HepG2 (cell line): ENCODE measurements around the gene COL9A3. TPM values are rescaled to one million over a fixed set of nuclear protein-coding genes. Genes with fewer than 3 reads are reported as not detected.

Experiments
- BRF2 ChIP-seq: sonication (generic); formaldehyde crosslinking; IDR thresholded peaks from 2 replicates; pipeline ENCODE4 v1.8.1; 2022; ENCODE audit warnings: mild to moderate bottlenecking, missing genetic modification reagents
- CENPX ChIP-seq: sonication (generic); formaldehyde crosslinking; IDR thresholded peaks from 2 replicates; pipeline ENCODE4 v1.9.0; 2021; ENCODE audit warnings: mild to moderate bottlenecking, missing genetic modification reagents, moderate library complexity
- DMAP1 ChIP-seq: IDR thresholded peaks from 2 replicates; pipeline ENCODE4 v1.6.1; 2016
- DZIP1 ChIP-seq: sonication (generic); formaldehyde crosslinking; IDR thresholded peaks from 2 replicates; pipeline ENCODE4 v1.5.0; 2020; ENCODE audit warnings: mild to moderate bottlenecking, missing genetic modification reagents
- ELF3 ChIP-seq: IDR thresholded peaks from 2 replicates; pipeline ENCODE4 v1.6.1; 2016; ENCODE audit warnings: missing genetic modification reagents, missing compliant biosample characterization
- FOXC1 ChIP-seq: sonication (generic); formaldehyde crosslinking; IDR thresholded peaks from 2 replicates; pipeline ENCODE4 v1.8.0; 2022; ENCODE audit warnings: mild to moderate bottlenecking, missing genetic modification reagents, borderline replicate concordance
- HMG20A ChIP-seq: IDR thresholded peaks from 2 replicates; pipeline ENCODE4 v1.6.1; 2016; ENCODE audit warnings: borderline replicate concordance
- HNRNPLL ChIP-seq: fragments of 200-400 bp; formaldehyde crosslinking; IDR thresholded peaks from 2 replicates; pipeline ENCODE4 v1.6.1; 2017; ENCODE audit warnings: mild to moderate bottlenecking, low read depth, low read length; ENCODE audit not compliant: poor library complexity, severe bottlenecking
- IRX3 ChIP-seq: sonication (generic); formaldehyde crosslinking; IDR thresholded peaks from 2 replicates; pipeline ENCODE4 v1.8.1; 2023; ENCODE audit warnings: mild to moderate bottlenecking, low read depth, missing genetic modification reagents, borderline replicate concordance
- KDM6A ChIP-seq: IDR thresholded peaks from 2 replicates; pipeline ENCODE4 v1.6.1; 2016; ENCODE audit warnings: low read depth
- KMT2B ChIP-seq: IDR thresholded peaks from 2 replicates; pipeline ENCODE4 v1.6.1; 2016; ENCODE audit warnings: missing genetic modification reagents, missing compliant biosample characterization
- LCORL ChIP-seq, 2 experiments: fragments of 450-650 bp in 1 of 2; sonication (generic) in 1 of 2; formaldehyde crosslinking in 1 of 2; IDR thresholded peaks; 2 replicates each; pipeline versions ENCODE4 v1.5.0 to v1.6.1; 2017 to 2020; ENCODE audit warnings: antibody characterized with exemption in 1 of 2, missing genetic modification reagents in 1 of 2
- MEF2D ChIP-seq: sonication (generic); formaldehyde crosslinking; IDR thresholded peaks from 2 replicates; pipeline ENCODE4 v1.5.1; 2020; ENCODE audit warnings: mild to moderate bottlenecking, missing genetic modification reagents
- MIER2 ChIP-seq: IDR thresholded peaks from 2 replicates; pipeline ENCODE4 v1.6.1; 2016; ENCODE audit warnings: missing biosample characterization, missing genetic modification reagents
- MYC ChIP-seq: sonication (generic); formaldehyde crosslinking; IDR thresholded peaks from 2 replicates; pipeline ENCODE4 v1.9.0; 2021; ENCODE audit warnings: missing genetic modification reagents, borderline replicate concordance
- RNF219 ChIP-seq: sonication (generic); formaldehyde crosslinking; IDR thresholded peaks from 2 replicates; pipeline ENCODE4 v1.5.0; 2020; ENCODE audit warnings: mild to moderate bottlenecking, missing genetic modification reagents
- SOX13 ChIP-seq, 3 experiments: fragments of 450-650 bp in 1 of 3; sonication (generic) in 1 of 3; formaldehyde crosslinking in 1 of 3; IDR thresholded peaks in 2 of 3; conservative IDR thresholded peaks in 1 of 3; 2 replicates each; pipeline versions ENCODE4 v1.5.0 to v1.6.1; 2016 to 2020; ENCODE audit warnings: antibody characterized with exemption in 1 of 3, mild to moderate bottlenecking in 1 of 3, missing compliant biosample characterization in 1 of 3, missing genetic modification reagents in 1 of 3, moderate library complexity in 1 of 3
- TOE1 ChIP-seq: sonication (generic); formaldehyde crosslinking; IDR thresholded peaks from 2 replicates; pipeline ENCODE4 v1.4.0; 2020; ENCODE audit warnings: mild to moderate bottlenecking, missing genetic modification reagents
- ZBTB46 ChIP-seq: sonication (generic); formaldehyde crosslinking; IDR thresholded peaks from 2 replicates; pipeline ENCODE4 v1.4.0; 2020; ENCODE audit warnings: mild to moderate bottlenecking, missing genetic modification reagents, borderline replicate concordance
- ZKSCAN5 ChIP-seq: sonication (generic); formaldehyde crosslinking; IDR thresholded peaks from 2 replicates; pipeline ENCODE4 v1.5.1; 2020; ENCODE audit warnings: mild to moderate bottlenecking, missing genetic modification reagents
- ZNF253 ChIP-seq: sonication (generic); formaldehyde crosslinking; IDR thresholded peaks from 2 replicates; pipeline ENCODE4 v1.8.0; 2022; ENCODE audit warnings: mild to moderate bottlenecking, missing genetic modification reagents, borderline replicate concordance
- ZNF260 ChIP-seq: sonication (generic); formaldehyde crosslinking; IDR thresholded peaks from 2 replicates; pipeline ENCODE4 v1.4.0; 2020; ENCODE audit warnings: missing genetic modification reagents, low read depth, mild to moderate bottlenecking, borderline replicate concordance
- ZNF430 ChIP-seq: sonication (generic); formaldehyde crosslinking; IDR thresholded peaks from 2 replicates; pipeline ENCODE4 v1.9.0; 2021; ENCODE audit warnings: mild to moderate bottlenecking, missing genetic modification reagents
- polyA plus RNA-seq, 8 experiments: library from polyadenylated mRNA; depleted of rRNA in 3 of 8; stranded (reverse) in 7 of 8; unstranded in 1 of 8; fragments of >200 nt; fragmentation: Illumina TruSeq in 4 of 8; extraction: Trizol in 4 of 8; gene quantifications; 2 replicates each; pipeline versions ENCODE4 v1.2.1 to v1.2.3, GENCODE V29; 2011 to 2016; ENCODE audit warnings: low read depth in 4 of 8, missing spikeins in 1 of 8, mixed read lengths in 1 of 8; ENCODE audit not compliant: insufficient read depth in 1 of 8
- total RNA-seq, 5 experiments: library from RNA; depleted of rRNA; stranded (reverse); fragments of >200 nt; fragmentation: Illumina TruSeq; extraction: Trizol; gene quantifications; 2 replicates each; pipeline ENCODE4 v1.2.3, GENCODE V29; 2016; ENCODE audit warnings: low read depth in 1 of 5

COL9A3 gene
- total and polyA plus RNA-seq, 2 of the 13 experiments (the other 11 are each of a cell fraction or from before 2014, with no cell fraction given) = 155 to 204 TPM

- TF ChIP-seq ZBTB46 (CRISPR knock-in tag) = no peak
- no peak for TF ChIP-seq MIER2 (CRISPR knock-in tag)
- TF ChIP-seq BRF2 (CRISPR knock-in tag) = no peak
- TF ChIP-seq IRX3 (CRISPR knock-in tag) = peak; percentile 92
- TF ChIP-seq CENPX (CRISPR knock-in tag) = no peak
- no peak for TF ChIP-seq LCORL (IDR thresholded peaks at IDR 0.05)
- TF ChIP-seq LCORL (CRISPR knock-in tag; IDR thresholded peaks at IDR 0.05) = no peak
- no peak for TF ChIP-seq MEF2D (CRISPR knock-in tag)
- no peak for TF ChIP-seq SOX13 (IDR thresholded peaks at IDR 0.05)
- TF ChIP-seq SOX13 (CRISPR knock-in tag; conservative IDR thresholded peaks at IDR 0.05 in 1 of 2, IDR thresholded peaks at IDR 0.05 in 1 of 2) = peak in 1 of 2 experiments; percentile 24; a peak in 1 of 4 replicates
- TF ChIP-seq MYC (CRISPR knock-in tag) = peak; percentile 80; the same call in 1 of the 2 replicates
- peak; percentile 56; the same call in 1 of the 2 replicates for TF ChIP-seq FOXC1
- TF ChIP-seq ZKSCAN5 (CRISPR knock-in tag) = no peak
- TF ChIP-seq ELF3 (CRISPR knock-in tag) = peak; percentile 69
- no peak for TF ChIP-seq ZNF260
- TF ChIP-seq DZIP1 (CRISPR knock-in tag) = peak; percentile 74; the same call in 1 of the 2 replicates
- 0 out of 2 replicates have a peak, but pooled peaks have one; percentile 8 for TF ChIP-seq ZNF430 (CRISPR knock-in tag)
- no peak for TF ChIP-seq RNF219 (CRISPR knock-in tag)
- no peak for TF ChIP-seq TOE1 (CRISPR knock-in tag)
- no peak for TF ChIP-seq ZNF253 (CRISPR knock-in tag)
- TF ChIP-seq HNRNPLL = no peak
- no peak; the same call in 1 of the 2 replicates for TF ChIP-seq DMAP1
- TF ChIP-seq KMT2B (CRISPR knock-in tag) = peak; percentile 65
- no peak for TF ChIP-seq KDM6A (CRISPR knock-in tag)
- no peak for TF ChIP-seq HMG20A (CRISPR knock-in tag)
Measured at GRCh38 chr20:62804627-62805154, 12.2 kb upstream of the COL9A3 start, which contains the start of gene OGFR (continued).
